GM06990 (cell line): ENCODE data around the gene COX18.
A peak's percentile ranks its signal among the peaks of the same experiment; 100 is the strongest.

Experiments used
- DNase-seq: peaks from one replicate; pipeline ENCODE4 v3.0.0-alpha.2; 2011; ENCODE audit not compliant: insufficient read length; ENCODE audit errors: extremely low read depth
- H3K27me3 ChIP-seq: replicated peaks from 2 replicates; pipeline ENCODE4 v1.6.0; 2011; ENCODE audit warnings: low read length; ENCODE audit not compliant: control insufficient read depth, insufficient read depth
- H3K36me3 ChIP-seq: 2 replicates; pipeline ENCODE4 v1.5.1; 2011; ENCODE audit warnings: low read length; ENCODE audit not compliant: control insufficient read depth, insufficient read depth
- H3K4me3 ChIP-seq: replicated peaks from 2 replicates; pipeline ENCODE4 v1.5.1; 2011; ENCODE audit warnings: low read depth, mild to moderate bottlenecking, control low read depth, low read length
- TF ChIP-seq, protein P1 (sequence below): IDR thresholded peaks from 2 replicates; pipeline ENCODE4 v1.5.1; 2011; ENCODE audit warnings: low read length, control low read depth, mild to moderate bottlenecking, inconsistent platforms; ENCODE audit not compliant: insufficient read depth, poor library complexity, severe bottlenecking

The COX18 gene

DNA sequence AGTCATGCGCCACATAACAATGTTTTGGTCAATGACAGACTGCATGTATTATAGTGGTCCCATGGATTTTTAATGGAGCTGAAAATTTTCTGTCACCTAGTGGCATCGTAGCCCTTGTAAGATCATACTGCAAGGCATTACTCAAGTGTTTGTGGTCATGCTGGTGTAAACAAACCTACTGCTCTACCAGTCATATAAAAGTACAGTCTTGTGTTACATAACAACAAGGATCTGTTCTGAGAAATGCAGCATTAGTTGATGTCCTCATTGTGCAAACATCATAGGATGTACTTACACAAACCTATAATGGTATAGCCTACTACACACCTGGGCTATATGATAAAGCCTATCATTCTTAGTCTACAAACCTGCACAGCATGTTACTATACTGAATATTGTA, 34.6 kb downstream of the COX18 start:
- no peak for DNase-seq
- Histone ChIP-seq H3K36me3 (no peaks in the 10 kb centered on the region), H3K4me3 (no peak overlapping the region), H3K27me3 (no peaks in the 10 kb centered on the region)
- TF ChIP-seq, protein P1, sequence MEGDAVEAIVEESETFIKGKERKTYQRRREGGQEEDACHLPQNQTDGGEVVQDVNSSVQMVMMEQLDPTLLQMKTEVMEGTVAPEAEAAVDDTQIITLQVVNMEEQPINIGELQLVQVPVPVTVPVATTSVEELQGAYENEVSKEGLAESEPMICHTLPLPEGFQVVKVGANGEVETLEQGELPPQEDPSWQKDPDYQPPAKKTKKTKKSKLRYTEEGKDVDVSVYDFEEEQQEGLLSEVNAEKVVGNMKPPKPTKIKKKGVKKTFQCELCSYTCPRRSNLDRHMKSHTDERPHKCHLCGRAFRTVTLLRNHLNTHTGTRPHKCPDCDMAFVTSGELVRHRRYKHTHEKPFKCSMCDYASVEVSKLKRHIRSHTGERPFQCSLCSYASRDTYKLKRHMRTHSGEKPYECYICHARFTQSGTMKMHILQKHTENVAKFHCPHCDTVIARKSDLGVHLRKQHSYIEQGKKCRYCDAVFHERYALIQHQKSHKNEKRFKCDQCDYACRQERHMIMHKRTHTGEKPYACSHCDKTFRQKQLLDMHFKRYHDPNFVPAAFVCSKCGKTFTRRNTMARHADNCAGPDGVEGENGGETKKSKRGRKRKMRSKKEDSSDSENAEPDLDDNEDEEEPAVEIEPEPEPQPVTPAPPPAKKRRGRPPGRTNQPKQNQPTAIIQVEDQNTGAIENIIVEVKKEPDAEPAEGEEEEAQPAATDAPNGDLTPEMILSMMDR: no peak

DNA sequence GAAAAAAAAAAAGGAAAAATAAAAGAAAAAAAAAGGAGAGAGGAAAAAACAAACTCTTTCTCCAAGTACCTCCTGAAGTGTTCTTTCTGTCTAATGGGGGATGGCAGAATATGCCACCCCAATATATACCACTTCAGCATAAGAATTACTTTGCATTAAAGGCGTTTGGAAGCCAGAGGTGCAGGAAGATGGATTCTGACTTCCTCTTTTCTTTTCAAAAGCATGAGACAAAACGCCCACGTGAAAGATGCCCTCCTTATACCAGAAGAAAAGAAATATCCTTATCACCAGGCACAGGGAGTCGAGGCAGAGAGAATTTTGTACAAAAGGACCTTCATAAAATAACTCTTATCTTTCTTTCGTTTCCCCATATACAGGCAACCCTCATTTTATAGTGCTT, 40.9 kb downstream of the COX18 start:
- TF ChIP-seq, protein P1: no peak
- Histone ChIP-seq H3K27me3 (no peaks in the 10 kb centered on the region), H3K4me3 (no peak overlapping the region), H3K36me3 (no peaks in the 10 kb centered on the region)
- no peak for DNase-seq

DNA sequence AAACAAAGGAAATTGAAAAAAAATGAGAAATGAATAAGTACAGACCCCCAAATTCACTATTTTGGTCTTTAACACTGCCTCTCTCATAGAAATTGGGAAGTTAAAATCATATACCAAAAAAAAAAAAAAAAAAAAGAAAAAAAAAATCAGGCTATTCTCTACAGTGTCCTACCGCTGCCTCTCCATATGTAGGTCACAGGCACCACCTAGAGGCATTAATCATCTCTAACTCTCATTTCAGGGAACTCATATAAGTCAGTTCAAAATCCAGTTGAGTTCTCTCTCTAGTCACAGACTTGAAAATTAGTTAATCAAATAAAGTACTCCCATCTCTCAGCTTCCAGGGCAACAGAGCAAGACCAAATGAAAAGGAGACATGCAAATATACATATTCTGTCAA, 47.9 kb downstream of the COX18 start:
- TF ChIP-seq, protein P1: peak; percentile 43
- Histone ChIP-seq H3K36me3 (no peaks in the 10 kb centered on the region), H3K4me3 (no peak overlapping the region), H3K27me3 (no peaks in the 10 kb centered on the region)
- no peak for DNase-seq

DNA sequence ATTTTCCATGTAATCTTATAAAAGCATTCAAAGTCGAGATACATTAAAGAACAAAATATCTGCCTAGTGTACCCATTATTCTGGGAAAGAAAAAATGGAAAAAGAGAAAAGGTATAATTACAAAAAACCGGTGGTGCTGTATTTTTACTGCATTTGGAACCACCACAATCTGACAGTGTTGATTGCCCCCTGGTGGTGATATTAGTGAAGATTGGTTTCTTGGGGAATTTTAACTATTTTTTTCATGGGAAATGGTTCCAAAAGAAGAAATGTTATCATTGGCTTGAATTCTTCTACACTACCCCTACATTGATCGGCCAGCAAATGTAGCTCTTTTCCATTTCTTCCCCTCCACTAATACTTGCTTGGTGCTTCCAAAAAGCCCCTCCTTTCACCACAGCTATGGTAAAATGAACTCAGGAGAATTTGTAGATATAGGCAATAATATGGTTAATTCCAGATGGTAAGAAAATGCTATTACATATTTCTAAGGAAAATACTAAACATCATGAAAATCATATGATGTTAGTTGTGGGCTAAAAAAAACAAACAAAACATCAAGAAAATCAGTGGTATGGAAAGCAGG, 50.0 kb downstream of the COX18 start:
- no peak for DNase-seq
- TF ChIP-seq, protein P1: peak; percentile 61
- Histone ChIP-seq H3K4me3 (no peak overlapping the region), H3K27me3 (no peaks in the 10 kb centered on the region), H3K36me3 (no peaks in the 10 kb centered on the region)

DNA sequence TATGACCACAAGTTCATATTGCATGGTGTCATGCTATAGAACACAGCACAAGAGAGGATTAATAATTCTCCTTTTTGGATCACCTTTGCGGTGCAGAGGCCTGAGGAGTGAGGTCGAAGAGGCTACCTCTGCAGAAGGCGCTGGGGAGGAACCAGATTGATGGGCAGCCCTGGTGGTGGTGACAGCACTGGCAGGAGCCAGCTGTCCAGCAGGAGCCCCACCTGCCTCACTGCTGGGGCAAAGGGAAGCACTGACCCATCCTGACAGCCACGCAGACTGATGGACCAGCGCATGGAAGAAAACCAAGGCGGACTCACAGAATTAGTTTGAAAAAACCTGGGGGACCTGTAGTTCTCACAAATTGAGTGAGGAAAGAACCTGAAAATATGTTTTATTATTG, 50.9 kb downstream of the COX18 start:
- DNase-seq: no peak
- Histone ChIP-seq H3K36me3 (no peaks in the 10 kb centered on the region), H3K4me3 (no peak overlapping the region), H3K27me3 (no peaks in the 10 kb centered on the region)
- TF ChIP-seq, protein P1: no peak

DNA sequence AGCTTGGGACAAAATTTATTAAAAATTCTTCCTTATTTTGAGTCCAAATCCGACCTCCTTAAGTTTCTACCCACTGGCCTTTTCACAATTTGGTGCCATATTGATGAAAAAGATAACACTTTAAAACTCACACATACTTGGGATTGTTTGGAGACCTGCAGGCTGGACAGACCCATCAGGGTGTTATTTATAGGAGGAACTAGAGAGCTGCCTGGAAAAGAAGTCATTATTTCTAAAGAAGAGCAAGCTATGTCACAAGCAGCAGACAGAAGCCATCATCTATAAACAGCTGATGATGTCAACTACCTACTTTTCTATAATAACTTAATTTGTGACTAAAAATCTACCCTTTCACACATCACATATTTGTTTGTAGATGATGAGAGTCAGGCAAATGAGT, 56.2 kb downstream of the COX18 start:
- no peaks in the 10 kb centered on the region for H3K36me3 ChIP-seq
- TF ChIP-seq, protein P1: no peak
- H3K4me3 ChIP-seq: no peak overlapping the region
- H3K27me3 ChIP-seq: no peaks in the 10 kb centered on the region
- no peak for DNase-seq
